Measurements from ENCODE around the gene FRS2.

The FRS2 gene

GRCh38 chr12:69534389-69534822 lies 64.2 kb downstream of the FRS2 start:
- peak; percentile 77 for DNase-seq

- no peak for DNase-seq
These were observed 70.8 kb downstream of the FRS2 start for GRCh38 chr12:69540987-69541386.

GRCh38 chr12:69544087-69544486 lies 73.9 kb downstream of the FRS2 start:
- no peak for DNase-seq

- no peak for DNase-seq
These were observed 74.9 kb downstream of the FRS2 start for GRCh38 chr12:69545081-69545480.

GRCh38 chr12:69546693-69547438 lies 76.7 kb downstream of the FRS2 start:
- no peak for DNase-seq

GRCh38 chr12:69548687-69549086 lies 78.5 kb downstream of the FRS2 start:
- no peak for DNase-seq

- DNase-seq, result no peak
These were observed 80.6 kb downstream of the FRS2 start for GRCh38 chr12:69550569-69551350.

- DNase-seq, result no peak
These were observed 83.5 kb downstream of the FRS2 start for GRCh38 chr12:69553628-69554248.

GRCh38 chr12:69555461-69555860 lies 85.3 kb downstream of the FRS2 start:
- no peak for DNase-seq

- DNase-seq, result no peak
These were observed 86.2 kb downstream of the FRS2 start for GRCh38 chr12:69556383-69556782.

- no peak for DNase-seq
These were observed 93.1 kb downstream of the FRS2 start for GRCh38 chr12:69563166-69563762.

GRCh38 chr12:69566603-69567002 lies 96.4 kb downstream of the FRS2 start:
- no peak for DNase-seq

- no peak for DNase-seq
These were observed 99.0 kb downstream of the FRS2 start for GRCh38 chr12:69569236-69569635.

- no peak for DNase-seq
These were observed 99.9 kb downstream of the FRS2 start for GRCh38 chr12:69570000-69570516.

GRCh38 chr12:69570545-69571399 lies 100.6 kb downstream of the FRS2 start:
- DNase-seq, result no peak

- DNase-seq, result no peak
These were observed 105.2 kb downstream of the FRS2 start for GRCh38 chr12:69575346-69575745.

- no peak for DNase-seq
These were observed 108.1 kb downstream of the FRS2 start for GRCh38 chr12:69578283-69578682.

- no peak for DNase-seq
These were observed 108.8 kb downstream of the FRS2 start for GRCh38 chr12:69579029-69579428.

GRCh38 chr12:69580074-69580473 lies 109.9 kb downstream of the FRS2 start:
- DNase-seq, result no peak

GRCh38 chr12:69583203-69583602 lies 113.0 kb downstream of the FRS2 start:
- no peak for DNase-seq

GRCh38 chr12:69585189-69586062 lies 115.2 kb downstream of the FRS2 start, which contains the start of gene CCT2:
TSS of gene CCT2 (plus strand) at chr12:69585459. CDS start at chr12:69585522, 63 bp downstream.
- DNase-seq, result peak; percentile 97

Data from left hindlimb (tissue), 1 donor.